T-cell (primary cell): ENCODE measurements around the gene SNX8. TPM values are rescaled to one million over a fixed set of nuclear protein-coding genes. Genes with fewer than 3 reads are reported as not detected.

ENCODE experiments used
- ATAC-seq, 4 experiments: fragments of 200-7000 bp in 3 of 4; fragments of 150-1000 bp in 1 of 4; cut with Tn5 transposase; replicated peaks in 1 of 4; 1 replicate in 3 of 4; 2 replicates in 1 of 4; pipeline ENCODE4 v1.10.0; 2021; ENCODE audit warnings: moderate library complexity in 3 of 4, mild to moderate bottlenecking in 2 of 4, moderate number of reproducible peaks in 1 of 4
- CTCF ChIA-PET, 2 donors: fragments of 300-600 bp; sonication (Branson Sonifier 250); formaldehyde crosslinking; loops; one replicate each; lab custom pipeline; 2022; ENCODE audit warnings: antibody characterized with exemption in 2 of 2; lab: Charles Lee
- POLR2A ChIA-PET, 2 donors: fragments of 300-600 bp; sonication (Branson Sonifier 250); formaldehyde crosslinking; loops; one replicate each; lab custom pipeline; 2022; ENCODE audit warnings: antibody characterized with exemption in 2 of 2; lab: Charles Lee
- DNase-seq, 35 experiments: peaks; one replicate each; pipeline versions ENCODE4 v3.0.0 to v3.0.0-alpha.2; 2013 to 2023
- H3K27ac ChIP-seq: one replicate; pipeline ENCODE4 v1.5.1; 2013; ENCODE audit warnings: low read length
- H3K27me3 ChIP-seq, 2 experiments: replicated peaks in 1 of 2; 1 replicate in 1 of 2; 2 replicates in 1 of 2; pipeline versions ENCODE4 v1.6.1 to v1.7.0; 2013; ENCODE audit warnings: low read length in 1 of 2, mixed read lengths in 1 of 2; ENCODE audit not compliant: control insufficient read depth in 2 of 2, insufficient read depth in 2 of 2; ENCODE audit errors: extremely low read depth in 1 of 2
- H3K36me3 ChIP-seq, 2 donors: 1 replicate in 1 of 2; 2 replicates in 1 of 2; pipeline versions ENCODE4 v1.6.1 to v1.7.0; 2013; ENCODE audit warnings: low read length in 1 of 2; ENCODE audit not compliant: control insufficient read depth in 2 of 2, insufficient read depth in 1 of 2; ENCODE audit errors: extremely low read depth in 1 of 2
- H3K4me1 ChIP-seq, 2 experiments: 1 replicate in 1 of 2; 2 replicates in 1 of 2; pipeline versions ENCODE4 v1.6.1 to v1.7.0; 2013; ENCODE audit warnings: low read length in 2 of 2, mixed read lengths in 1 of 2; ENCODE audit not compliant: insufficient read depth in 2 of 2, control insufficient read depth in 1 of 2; ENCODE audit errors: extremely low read depth in 1 of 2
- H3K4me3 ChIP-seq, 2 donors: 1 replicate in 1 of 2; 2 replicates in 1 of 2; pipeline versions ENCODE4 v1.5.1 to v1.7.0; 2013; ENCODE audit warnings: mild to moderate bottlenecking in 2 of 2, low read length in 1 of 2, moderate library complexity in 1 of 2; ENCODE audit not compliant: control insufficient read depth in 1 of 2; ENCODE audit errors: extremely low read depth in 1 of 2
- H3K9me3 ChIP-seq: 2 replicates; pipeline ENCODE4 v1.7.0; 2013
- H3K27ac Mint-ChIP-seq, 2 donors: one replicate each; pipeline ENCODE4 v1.8.0; 2020 to 2021; ENCODE audit warnings: mild to moderate bottlenecking in 2 of 2, mixed read lengths in 2 of 2
- H3K27me3 Mint-ChIP-seq, 2 donors: one replicate each; pipeline ENCODE4 v1.8.0; 2021 to 2022; ENCODE audit warnings: mixed read lengths in 2 of 2
- H3K36me3 Mint-ChIP-seq: one replicate; pipeline ENCODE4 v1.8.0; 2021; ENCODE audit warnings: mixed read lengths
- H3K4me1 Mint-ChIP-seq, 3 donors: one replicate each; pipeline ENCODE4 v1.8.0; 2020 to 2022; ENCODE audit warnings: mixed read lengths in 3 of 3, mild to moderate bottlenecking in 1 of 3
- H3K4me3 Mint-ChIP-seq, 3 donors: one replicate each; pipeline ENCODE4 v1.8.0; 2020 to 2022; ENCODE audit warnings: mild to moderate bottlenecking in 3 of 3, mixed read lengths in 3 of 3, moderate library complexity in 3 of 3
- H3K9me3 Mint-ChIP-seq, 3 donors: one replicate each; pipeline ENCODE4 v1.8.0; 2020 to 2022; ENCODE audit warnings: mixed read lengths in 3 of 3
- WGBS: methylation state at CpG from one replicate; pipeline ENCODE4 v1.1.5; 2013; ENCODE audit warnings: missing lambda C conversion rate; ENCODE audit not compliant: insufficient coverage; 5-methylcytosine and 5-hydroxymethylcytosine counted together
- total RNA-seq, 35 experiments: library from RNA in 6 of 35; stranded (reverse) in 6 of 35; fragments of 120-200 nt in 1 of 35; gene quantifications; one replicate each; pipeline versions ENCODE4 v1.2.1 to v1.2.4 and lab custom pipeline; 2013 to 2026

Gene SNX8
- total RNA-seq, 5 donors from 2014 or later (not counting 1 experiment from before 2014, with no cell fraction given) = 8.4 to 14.6 (median 9.9) TPM

DNA sequence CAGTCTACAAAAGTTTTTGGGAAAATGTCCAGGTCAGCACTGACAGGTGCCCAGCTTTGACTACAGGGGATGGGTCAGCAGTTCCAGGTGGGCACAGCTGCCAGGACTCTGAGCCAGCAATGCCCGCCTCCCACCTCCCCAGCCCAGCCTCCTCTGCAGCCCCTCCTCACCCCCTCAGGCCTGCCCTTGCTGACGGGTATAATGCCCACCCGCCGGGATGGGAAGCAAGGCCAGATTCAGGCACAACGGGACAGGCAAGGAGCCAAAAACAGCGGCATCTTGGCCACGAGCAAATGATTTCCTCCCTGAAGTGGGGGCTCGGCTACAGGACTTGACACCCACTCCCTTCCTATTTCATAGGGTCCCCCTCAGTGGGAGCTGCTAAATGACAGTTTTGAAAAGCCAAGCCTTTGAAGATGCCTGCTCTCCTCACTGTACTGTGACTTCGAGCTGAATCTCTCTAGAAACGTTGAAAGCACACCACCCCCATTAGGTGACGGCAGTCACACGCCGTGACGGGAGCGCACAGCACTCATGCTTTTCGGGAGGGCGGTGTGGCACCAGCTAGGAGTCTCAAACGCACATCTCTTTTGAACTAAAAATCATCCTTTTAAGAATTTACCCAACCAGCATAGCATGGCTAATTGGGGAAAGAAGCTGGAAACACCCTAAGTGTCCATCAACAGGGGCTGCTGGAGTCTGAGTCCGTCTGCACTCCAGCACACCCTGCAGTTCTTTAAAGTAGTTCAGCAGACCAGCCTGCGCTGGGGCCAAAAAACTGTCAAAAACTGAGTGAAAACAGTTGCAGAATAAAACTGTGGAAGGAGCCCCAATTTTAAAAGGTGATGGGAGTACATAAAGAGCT lies 111.1 kb downstream of the SNX8 start:
- Histone ChIP-seq H3K36me3 (peaks cover 14 to 22% of the 10 kb centered on the region in 2 donors), H3K27ac (no peak overlapping the region), H3K4me1 (no peaks in the 10 kb centered on the region), H3K27me3 (no peaks in the 10 kb centered on the region), H3K4me3 (no peak overlapping the region), H3K9me3 (no peaks in the 10 kb centered on the region)
- ChIA-PET POLR2A (no interaction called here), CTCF (no interaction called here)
- WGBS = 89% methylated on average over 13 of the region's 20 CpGs
- no peak for ATAC-seq
- no peak for DNase-seq
- H3K27ac Mint-ChIP-seq = no peak overlapping the region
- H3K9me3 Mint-ChIP-seq = no peaks in the 10 kb centered on the region
- H3K4me1 Mint-ChIP-seq = no peaks in the 10 kb centered on the region
- H3K4me3 Mint-ChIP-seq = no peak overlapping the region
- H3K27me3 Mint-ChIP-seq = no peaks in the 10 kb centered on the region
- H3K36me3 Mint-ChIP-seq = peaks cover 33% of the 10 kb centered on the region

DNA sequence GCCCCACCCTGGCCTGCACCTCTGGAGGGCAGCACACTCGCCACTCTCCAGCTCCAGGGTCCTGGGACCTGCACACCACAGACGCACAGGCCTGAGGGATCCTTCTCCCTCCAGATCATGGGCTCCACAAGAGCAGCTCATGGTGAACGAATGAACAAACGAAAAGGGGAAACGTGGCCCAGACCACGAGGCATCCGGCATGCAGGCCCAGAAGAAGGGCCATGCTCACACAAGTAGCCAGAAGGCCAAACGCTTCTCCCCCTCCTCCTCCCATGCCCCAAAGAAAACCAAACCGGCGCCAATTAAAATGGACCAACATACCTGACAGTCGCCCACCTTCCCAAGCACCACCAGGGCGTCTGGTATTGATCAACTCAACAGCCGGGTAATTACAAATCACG lies 111.9 kb downstream of the SNX8 start:
- DNase-seq = no peak
- H3K36me3 ChIP-seq = peaks cover 14 to 15% of the 10 kb centered on the region in 2 donors
- no peak overlapping the region for H3K27ac Mint-ChIP-seq

More for the DNA sequence above, 111.9 kb downstream of the SNX8 start:
- POLR2A ChIA-PET = no interaction called here
- Histone ChIP-seq H3K27me3 (no peaks in the 10 kb centered on the region), H3K4me3 (no peak overlapping the region), H3K4me1 (no peaks in the 10 kb centered on the region), H3K9me3 (no peaks in the 10 kb centered on the region), H3K27ac (no peak overlapping the region)
- no peaks in the 10 kb centered on the region for H3K27me3 Mint-ChIP-seq
- no peak overlapping the region for H3K4me3 Mint-ChIP-seq
- no peaks in the 10 kb centered on the region for H3K9me3 Mint-ChIP-seq
- no peaks in the 10 kb centered on the region for H3K4me1 Mint-ChIP-seq
- no peak for ATAC-seq
- peaks cover 30% of the 10 kb centered on the region for H3K36me3 Mint-ChIP-seq
- WGBS = 90% methylated on average over 13 of the region's 14 CpGs
- CTCF ChIA-PET = no interaction called here

Other genes starting within 250 kb of the SNX8 start
- gene MAD1L1, start 81.5 kb downstream of the SNX8 start, total RNA-seq = 100 to 1,000 TPM; 106 to 178 (median 122) TPM
- gene MRM2, start 72.2 kb downstream of the SNX8 start, total RNA-seq = 10 to 100 TPM in 3 of 5 donors, 1 to 10 TPM in 2; 6.5 to 20.0 (median 17.9) TPM
- 10 to 100 TPM; 12.0 to 29.7 (median 21.4) TPM for gene NUDT1, start 72.2 kb downstream of the SNX8 start, total RNA-seq
- gene EIF3B, start 40.4 kb upstream of the SNX8 start, total RNA-seq = 100 to 1,000 TPM; 150 to 169 (median 165) TPM
- 10 to 100 TPM; 20.3 to 41.5 (median 30.8) TPM for gene CHST12, start 89.2 kb upstream of the SNX8 start, total RNA-seq
- gene GRIFIN, start 162.0 kb upstream of the SNX8 start, total RNA-seq = not detected
- gene LFNG, start 205.3 kb upstream of the SNX8 start, total RNA-seq = 100 to 1,000 TPM; 110 to 198 (median 182) TPM
- gene BRAT1, start 241.1 kb upstream of the SNX8 start, total RNA-seq = 10 to 100 TPM; 23.6 to 46.2 (median 43.1) TPM
- 10 to 100 TPM in 1 of 5 donors, 1 to 10 TPM in 4; 4.5 to 11.7 (median 8.0) TPM for gene IQCE, start 244.5 kb upstream of the SNX8 start, total RNA-seq